ENCODE results near the gene TMEM30A. TPM values are rescaled to one million over a fixed set of nuclear protein-coding genes. Genes with fewer than 3 reads are reported as not detected.

The TMEM30A gene
- total RNA-seq, 1 experiment from 2014 or later = 130 TPM

DNA sequence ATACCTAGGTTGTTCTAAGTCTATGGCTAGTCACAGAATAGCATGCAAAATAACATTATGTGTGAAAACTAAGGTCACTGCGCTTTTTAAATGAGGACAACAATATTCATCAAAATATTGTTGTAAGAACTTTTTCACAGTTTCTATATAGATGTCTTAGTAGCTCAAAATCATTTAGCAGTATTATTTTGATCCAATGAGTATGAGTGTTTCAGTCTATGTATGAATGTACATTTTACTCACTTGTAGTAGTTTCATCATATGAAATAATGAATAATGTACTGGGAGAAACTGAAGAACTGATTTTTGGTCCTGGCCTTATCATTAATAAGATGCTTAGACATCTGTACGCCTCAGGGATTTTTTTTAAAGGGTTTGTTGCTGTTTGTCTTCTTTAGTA lies 16.5 kb upstream of the TMEM30A start:
- ATAC-seq (no peak), DNase-seq (ENCODE audit: low read depth, low spot score) (no peak)
- Histone ChIP-seq H3K27ac (ENCODE audit: low read length) (no peak overlapping the region), H3K36me3 (ENCODE audit: control insufficient read depth, insufficient read depth, low read length) (no peaks in the 10 kb centered on the region), H3K27me3 (ENCODE audit: control insufficient read depth, insufficient read depth, low read length) (no peaks in the 10 kb centered on the region), H3K9me3 (ENCODE audit: control insufficient read depth, insufficient read depth, low read depth, low read length) (no peaks in the 10 kb centered on the region), H3K4me3 (ENCODE audit: low read depth in 2 of 2, low read length in 2 of 2) (no peak overlapping the region), H3K4me1 (ENCODE audit: control insufficient read depth, insufficient read depth, low read length) (no peaks in the 10 kb centered on the region)
- no peak for TF ChIP-seq POLR2AphosphoS5 (IDR thresholded peaks at IDR 0.05; ENCODE audit: low read depth, low read length)
- TF ChIP-seq SIN3A (IDR thresholded peaks at IDR 0.05; ENCODE audit: borderline replicate concordance, insufficient read depth, low read depth, low read length) = no peak
- TF ChIP-seq CTCF (IDR thresholded peaks at IDR 0.05) = no peak
- CTCF ChIA-PET = no interaction called here
- intact Hi-C loops (cut with micrococcal nuclease; ENCODE audit: unreplicated experiment) (no loop called here), in situ Hi-C loops (cut with HindIII; ENCODE audit: low pct_unique_long_range_greater_than_20kb, low sequenced_read_pairs) (no loop called here)
- BruUV-seq (replicated peaks) = no TSS peak
- POLR2A ChIA-PET = no interaction called here

GRCh38 chr6:75300531-75300855 lies 15.9 kb upstream of the TMEM30A start:
- H3K36me3 ChIP-seq (ENCODE audit: control insufficient read depth, insufficient read depth, low read length) = no peaks in the 10 kb centered on the region
- DNase-seq (ENCODE audit: low read depth, low spot score) (no peak), ATAC-seq (no peak)
- ChIA-PET POLR2A (no interaction called here), CTCF (no interaction called here)
- no peaks in the 10 kb centered on the region for H3K27me3 ChIP-seq (ENCODE audit: control insufficient read depth, insufficient read depth, low read length)
- no peaks in the 10 kb centered on the region for H3K9me3 ChIP-seq (ENCODE audit: control insufficient read depth, insufficient read depth, low read depth, low read length)
- BruUV-seq (replicated peaks) = no TSS peak
- intact Hi-C loops (cut with micrococcal nuclease; ENCODE audit: unreplicated experiment) (no loop called here), in situ Hi-C loops (cut with HindIII; ENCODE audit: low pct_unique_long_range_greater_than_20kb, low sequenced_read_pairs) (no loop called here)
- TF ChIP-seq TCF7L2 (IDR thresholded peaks at IDR 0.05; ENCODE audit: low read depth, low read length) (no peak), CTCF (IDR thresholded peaks at IDR 0.05) (no peak), POLR2AphosphoS5 (IDR thresholded peaks at IDR 0.05; ENCODE audit: low read depth, low read length) (no peak), SIN3A (IDR thresholded peaks at IDR 0.05; ENCODE audit: borderline replicate concordance, insufficient read depth, low read depth, low read length) (no peak)
- TF ChIP-seq, protein P1, sequence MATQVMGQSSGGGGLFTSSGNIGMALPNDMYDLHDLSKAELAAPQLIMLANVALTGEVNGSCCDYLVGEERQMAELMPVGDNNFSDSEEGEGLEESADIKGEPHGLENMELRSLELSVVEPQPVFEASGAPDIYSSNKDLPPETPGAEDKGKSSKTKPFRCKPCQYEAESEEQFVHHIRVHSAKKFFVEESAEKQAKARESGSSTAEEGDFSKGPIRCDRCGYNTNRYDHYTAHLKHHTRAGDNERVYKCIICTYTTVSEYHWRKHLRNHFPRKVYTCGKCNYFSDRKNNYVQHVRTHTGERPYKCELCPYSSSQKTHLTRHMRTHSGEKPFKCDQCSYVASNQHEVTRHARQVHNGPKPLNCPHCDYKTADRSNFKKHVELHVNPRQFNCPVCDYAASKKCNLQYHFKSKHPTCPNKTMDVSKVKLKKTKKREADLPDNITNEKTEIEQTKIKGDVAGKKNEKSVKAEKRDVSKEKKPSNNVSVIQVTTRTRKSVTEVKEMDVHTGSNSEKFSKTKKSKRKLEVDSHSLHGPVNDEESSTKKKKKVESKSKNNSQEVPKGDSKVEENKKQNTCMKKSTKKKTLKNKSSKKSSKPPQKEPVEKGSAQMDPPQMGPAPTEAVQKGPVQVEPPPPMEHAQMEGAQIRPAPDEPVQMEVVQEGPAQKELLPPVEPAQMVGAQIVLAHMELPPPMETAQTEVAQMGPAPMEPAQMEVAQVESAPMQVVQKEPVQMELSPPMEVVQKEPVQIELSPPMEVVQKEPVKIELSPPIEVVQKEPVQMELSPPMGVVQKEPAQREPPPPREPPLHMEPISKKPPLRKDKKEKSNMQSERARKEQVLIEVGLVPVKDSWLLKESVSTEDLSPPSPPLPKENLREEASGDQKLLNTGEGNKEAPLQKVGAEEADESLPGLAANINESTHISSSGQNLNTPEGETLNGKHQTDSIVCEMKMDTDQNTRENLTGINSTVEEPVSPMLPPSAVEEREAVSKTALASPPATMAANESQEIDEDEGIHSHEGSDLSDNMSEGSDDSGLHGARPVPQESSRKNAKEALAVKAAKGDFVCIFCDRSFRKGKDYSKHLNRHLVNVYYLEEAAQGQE (IDR thresholded peaks at IDR 0.05; ENCODE audit: insufficient read depth in 1 of 2, low read depth in 2 of 2, low read length in 1 of 2) = no peak
- H3K4me1 ChIP-seq (ENCODE audit: control insufficient read depth, insufficient read depth, low read length) = no peaks in the 10 kb centered on the region
- no peak overlapping the region for H3K4me3 ChIP-seq (ENCODE audit: low read depth in 2 of 2, low read length in 2 of 2)
- H3K27ac ChIP-seq (ENCODE audit: low read length) = no peak overlapping the region
